ENCODE measurements around the gene FHIT.

Gene FHIT

GRCh38 chr3:60229502-60229901 lies 1021.8 kb downstream of the FHIT start:
- no peak for DNase-seq (ENCODE audit: low read depth)
- no peak for TF ChIP-seq CTCF (IDR thresholded peaks at IDR 0.05; ENCODE audit: low read depth, low read length, missing control alignments)
- in situ Hi-C loops (cut with HindIII; ENCODE audit: low sequenced_read_pairs), result no loop called here
- H3K4me3 ChIP-seq (ENCODE audit: low read depth, low read length), result no peak overlapping the region

- no peak overlapping the region for H3K4me3 ChIP-seq (ENCODE audit: low read depth, low read length)
- DNase-seq (ENCODE audit: low read depth), result no peak
- no peak for TF ChIP-seq CTCF (IDR thresholded peaks at IDR 0.05; ENCODE audit: low read depth, low read length, missing control alignments)
- in situ Hi-C loops (cut with HindIII; ENCODE audit: low sequenced_read_pairs), result no loop called here
These were observed 1022.4 kb downstream of the FHIT start for GRCh38 chr3:60228823-60229222.

- H3K4me3 ChIP-seq (ENCODE audit: low read depth, low read length), result no peak overlapping the region
- DNase-seq (ENCODE audit: low read depth), result peak; percentile 8
- TF ChIP-seq CTCF (IDR thresholded peaks at IDR 0.05; ENCODE audit: low read depth, low read length, missing control alignments), result no peak
- in situ Hi-C loops (cut with HindIII; ENCODE audit: low sequenced_read_pairs), result no loop called here
These were observed 1024.3 kb downstream of the FHIT start for GRCh38 chr3:60226912-60227311.

GRCh38 chr3:60225848-60226247 lies 1025.4 kb downstream of the FHIT start:
- in situ Hi-C loops (cut with HindIII; ENCODE audit: low sequenced_read_pairs), result no loop called here
- no peak for DNase-seq (ENCODE audit: low read depth)
- H3K4me3 ChIP-seq (ENCODE audit: low read depth, low read length), result no peak overlapping the region
- no peak for TF ChIP-seq CTCF (IDR thresholded peaks at IDR 0.05; ENCODE audit: low read depth, low read length, missing control alignments)

GRCh38 chr3:60220768-60221167 lies 1030.5 kb downstream of the FHIT start:
- H3K4me3 ChIP-seq (ENCODE audit: low read depth, low read length), result no peak overlapping the region
- no peak for TF ChIP-seq CTCF (IDR thresholded peaks at IDR 0.05; ENCODE audit: low read depth, low read length, missing control alignments)
- in situ Hi-C loops (cut with HindIII; ENCODE audit: low sequenced_read_pairs), result no loop called here
- no peak for DNase-seq (ENCODE audit: low read depth)

- H3K4me3 ChIP-seq (ENCODE audit: low read depth, low read length), result no peak overlapping the region
- in situ Hi-C loops (cut with HindIII; ENCODE audit: low sequenced_read_pairs), result no loop called here
- no peak for TF ChIP-seq CTCF (IDR thresholded peaks at IDR 0.05; ENCODE audit: low read depth, low read length, missing control alignments)
- no peak for DNase-seq (ENCODE audit: low read depth)
These were observed 1031.8 kb downstream of the FHIT start for GRCh38 chr3:60219501-60219900.

Data from astrocyte of the cerebellum (primary cell).